Measurements from ENCODE around the gene SCN1B. TPM values are rescaled to one million over a fixed set of nuclear protein-coding genes. Genes with fewer than 3 reads are reported as not detected.

The SCN1B gene
- polyA plus RNA-seq, 1 experiment, result 5.7 TPM

DNA sequence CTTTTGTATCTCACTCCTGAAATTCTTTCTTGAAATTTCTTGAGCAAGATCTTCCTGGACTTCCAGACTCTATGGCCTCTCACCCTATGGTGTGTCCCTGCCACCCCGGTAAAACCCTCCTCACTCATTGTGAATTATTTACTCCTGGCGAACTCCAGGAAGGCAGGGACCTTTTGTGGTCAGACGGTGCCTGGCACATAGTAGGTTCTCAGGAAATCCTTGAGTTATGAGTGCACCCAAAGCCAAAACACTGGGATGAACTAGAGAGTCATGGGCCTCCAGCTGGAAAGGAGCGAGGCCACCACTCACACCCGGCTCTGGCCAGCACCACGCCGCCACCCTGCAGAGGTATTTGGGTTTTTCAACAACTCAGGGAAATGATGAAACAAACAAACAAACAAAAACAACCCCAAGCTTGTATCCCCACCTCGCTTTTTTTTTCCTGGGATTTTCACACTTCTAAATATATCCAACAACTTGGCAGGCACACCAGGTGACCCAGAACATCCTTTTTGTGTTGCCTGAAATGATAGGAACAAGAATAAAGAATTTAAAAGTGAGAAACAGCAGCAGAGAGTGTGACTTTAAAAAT, 22.4 kb downstream of the SCN1B start:
- CTCF ChIA-PET, result interaction anchor here (2.1 kb wide), 1 partner anchor 8 kb away, joined by 9 read pairs; no protein-coding TSS in a partner anchor
- TF ChIP-seq, protein P1, sequence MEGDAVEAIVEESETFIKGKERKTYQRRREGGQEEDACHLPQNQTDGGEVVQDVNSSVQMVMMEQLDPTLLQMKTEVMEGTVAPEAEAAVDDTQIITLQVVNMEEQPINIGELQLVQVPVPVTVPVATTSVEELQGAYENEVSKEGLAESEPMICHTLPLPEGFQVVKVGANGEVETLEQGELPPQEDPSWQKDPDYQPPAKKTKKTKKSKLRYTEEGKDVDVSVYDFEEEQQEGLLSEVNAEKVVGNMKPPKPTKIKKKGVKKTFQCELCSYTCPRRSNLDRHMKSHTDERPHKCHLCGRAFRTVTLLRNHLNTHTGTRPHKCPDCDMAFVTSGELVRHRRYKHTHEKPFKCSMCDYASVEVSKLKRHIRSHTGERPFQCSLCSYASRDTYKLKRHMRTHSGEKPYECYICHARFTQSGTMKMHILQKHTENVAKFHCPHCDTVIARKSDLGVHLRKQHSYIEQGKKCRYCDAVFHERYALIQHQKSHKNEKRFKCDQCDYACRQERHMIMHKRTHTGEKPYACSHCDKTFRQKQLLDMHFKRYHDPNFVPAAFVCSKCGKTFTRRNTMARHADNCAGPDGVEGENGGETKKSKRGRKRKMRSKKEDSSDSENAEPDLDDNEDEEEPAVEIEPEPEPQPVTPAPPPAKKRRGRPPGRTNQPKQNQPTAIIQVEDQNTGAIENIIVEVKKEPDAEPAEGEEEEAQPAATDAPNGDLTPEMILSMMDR (IDR thresholded peaks at IDR 0.05; ENCODE audit: low read depth, low read length), result no peak
- H3K27me3 ChIP-seq (ENCODE audit: control insufficient read depth, insufficient read depth, low read length), result peaks cover 19% of the 10 kb centered on the region
- H3K9me3 ChIP-seq (ENCODE audit: control insufficient read depth, insufficient read depth, low read length), result no peaks in the 10 kb centered on the region
- H3K4me3 ChIP-seq (ENCODE audit: low read depth, low read length), result no peak overlapping the region
- POLR2A ChIA-PET, result no interaction called here
- no peak overlapping the region for H3K27ac ChIP-seq (ENCODE audit: low read depth, low read length)
- no peak for DNase-seq (ENCODE audit: low read depth, low spot score)

DNA sequence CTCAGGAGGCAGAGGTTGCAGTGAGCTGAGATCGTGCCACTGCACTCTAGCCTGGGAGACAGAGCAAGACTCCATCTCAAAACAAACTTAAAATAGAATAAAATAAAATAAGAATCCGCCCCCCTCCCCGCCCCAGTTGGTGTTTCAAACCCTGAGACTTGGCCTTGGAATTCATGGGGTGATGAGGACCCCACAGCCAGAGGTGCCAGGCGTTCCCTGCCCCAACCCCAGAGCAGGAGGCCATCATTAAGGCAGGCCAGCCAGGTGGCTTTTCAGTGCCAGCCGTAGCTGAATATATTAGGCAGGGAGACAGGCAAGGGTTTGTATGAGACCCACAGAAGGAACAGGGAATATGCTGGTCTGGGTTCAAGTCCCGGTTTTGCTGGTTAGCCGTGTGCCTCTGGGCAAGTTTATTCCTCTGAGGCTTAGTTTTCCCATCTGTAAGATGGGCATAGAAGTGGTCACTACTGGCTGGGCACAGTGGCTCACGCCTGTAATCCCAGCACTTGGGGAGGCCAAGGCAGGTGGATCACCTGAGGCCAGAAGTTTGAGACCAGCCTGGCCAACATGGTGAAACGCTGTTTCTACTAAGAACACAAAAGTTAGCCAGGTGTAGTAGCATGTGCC, 23.5 kb downstream of the SCN1B start:
- H3K9me3 ChIP-seq (ENCODE audit: control insufficient read depth, insufficient read depth, low read length), result no peaks in the 10 kb centered on the region
- no peak for DNase-seq (ENCODE audit: low read depth, low spot score)
- H3K27ac ChIP-seq (ENCODE audit: low read depth, low read length), result no peak overlapping the region
- peaks cover 18% of the 10 kb centered on the region for H3K27me3 ChIP-seq (ENCODE audit: control insufficient read depth, insufficient read depth, low read length)
- H3K4me3 ChIP-seq (ENCODE audit: low read depth, low read length), result no peak overlapping the region
- TF ChIP-seq, protein P1 (IDR thresholded peaks at IDR 0.05; ENCODE audit: low read depth, low read length), result no peak
- ChIA-PET POLR2A (no interaction called here), CTCF (interaction anchor here (0.7 to 2.1 kb wide), 2 partner anchors 8 to 9 kb away, joined by 5 to 9 read pairs; no protein-coding TSS in a partner anchor)

DNA sequence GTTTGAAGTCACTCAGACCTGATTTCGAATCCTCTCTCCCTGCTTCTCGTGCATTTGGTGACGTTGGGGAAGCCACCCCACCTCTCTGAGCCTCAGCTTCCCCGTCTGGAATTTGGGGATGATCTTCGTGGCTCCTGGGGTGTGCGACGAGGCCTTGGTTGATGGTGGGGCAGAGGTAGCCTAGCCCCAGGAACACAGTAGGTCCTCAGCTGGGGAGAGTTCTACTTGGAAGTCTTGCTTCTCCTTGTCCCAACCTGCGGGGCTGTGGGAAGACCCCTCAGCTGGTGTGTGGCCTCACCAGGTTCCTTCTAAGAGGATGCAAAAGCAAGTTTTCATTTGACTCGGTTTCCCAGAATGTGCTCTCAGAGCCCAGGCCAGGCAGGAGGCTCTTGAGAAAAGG, 24.4 kb downstream of the SCN1B start:
- TF ChIP-seq, protein P1 (IDR thresholded peaks at IDR 0.05; ENCODE audit: low read depth, low read length), result no peak
- Histone ChIP-seq H3K9me3 (ENCODE audit: control insufficient read depth, insufficient read depth, low read length) (no peaks in the 10 kb centered on the region), H3K27me3 (ENCODE audit: control insufficient read depth, insufficient read depth, low read length) (peaks cover 16% of the 10 kb centered on the region), H3K27ac (ENCODE audit: low read depth, low read length) (no peak overlapping the region), H3K4me3 (ENCODE audit: low read depth, low read length) (no peak overlapping the region)
- CTCF ChIA-PET, result interaction anchor here (0.9 to 1.2 kb wide), 2 partner anchors 9 to 10 kb away, joined by 3 to 7 read pairs; no protein-coding TSS in a partner anchor
- POLR2A ChIA-PET, result interaction anchor here (0.8 kb wide), 1 partner anchor 11 kb away, joined by 3 read pairs; no protein-coding TSS in a partner anchor
- DNase-seq (ENCODE audit: low read depth, low spot score), result no peak

GRCh38 chr19:35055715-35056179, 25.5 kb downstream of the SCN1B start:
- Histone ChIP-seq H3K27ac (ENCODE audit: low read depth, low read length) (no peak overlapping the region), H3K9me3 (ENCODE audit: control insufficient read depth, insufficient read depth, low read length) (no peaks in the 10 kb centered on the region), H3K27me3 (ENCODE audit: control insufficient read depth, insufficient read depth, low read length) (peaks cover 16% of the 10 kb centered on the region), H3K4me3 (ENCODE audit: low read depth, low read length) (no peak overlapping the region)
- POLR2A ChIA-PET, result no interaction called here
- DNase-seq (ENCODE audit: low read depth, low spot score), result no peak
- TF ChIP-seq, protein P1 (IDR thresholded peaks at IDR 0.05; ENCODE audit: low read depth, low read length), result no peak
- CTCF ChIA-PET, result interaction anchor here (1.2 to 1.4 kb wide), 3 partner anchors 11 kb away, joined by 3 to 11 read pairs (median 7); no protein-coding TSS in a partner anchor

DNA sequence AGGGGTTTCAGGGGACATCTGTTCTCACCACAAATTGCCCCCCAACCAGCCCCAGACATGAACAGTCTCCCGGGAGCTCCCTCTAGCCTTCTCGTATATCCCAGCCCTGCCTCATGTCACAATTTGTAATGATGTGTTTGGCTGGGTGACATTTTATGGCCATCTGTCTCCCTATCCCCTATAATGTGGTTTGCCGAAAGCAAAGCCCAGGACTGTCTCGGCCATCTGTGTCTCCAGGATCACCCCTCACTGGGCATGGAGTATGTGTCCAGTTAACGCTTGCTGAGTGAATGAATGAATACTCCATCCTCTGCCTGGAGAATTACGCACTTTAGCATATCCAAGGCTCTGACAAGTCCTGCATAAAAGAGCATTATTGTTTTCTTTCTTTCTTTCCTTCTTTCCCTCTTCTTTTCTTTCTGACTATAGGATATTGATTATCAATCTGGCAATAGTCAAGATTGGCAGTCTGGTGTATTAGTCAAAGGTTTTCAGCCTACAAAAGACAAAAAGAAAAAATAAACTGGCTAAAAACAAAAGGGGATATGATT, 26.3 kb downstream of the SCN1B start:
- peaks cover 14% of the 10 kb centered on the region for H3K27me3 ChIP-seq (ENCODE audit: control insufficient read depth, insufficient read depth, low read length)
- H3K27ac ChIP-seq (ENCODE audit: low read depth, low read length), result no peak overlapping the region
- no peaks in the 10 kb centered on the region for H3K9me3 ChIP-seq (ENCODE audit: control insufficient read depth, insufficient read depth, low read length)
- TF ChIP-seq, protein P1 (IDR thresholded peaks at IDR 0.05; ENCODE audit: low read depth, low read length), result no peak
- DNase-seq (ENCODE audit: low read depth, low spot score), result no peak
- ChIA-PET CTCF (interaction anchor here (1.4 kb wide), 1 partner anchor 12 kb away, joined by 11 read pairs; no protein-coding TSS in a partner anchor), POLR2A (no interaction called here)
- no peak overlapping the region for H3K4me3 ChIP-seq (ENCODE audit: low read depth, low read length)

All from AG04450 (cell line).